ENCODE results near the gene SEMA3G. TPM values are rescaled to one million over a fixed set of nuclear protein-coding genes. Genes with fewer than 3 reads are reported as not detected.

SEMA3G gene
- total RNA-seq, 1 experiment from 2014 or later = 0.40 TPM

DNA sequence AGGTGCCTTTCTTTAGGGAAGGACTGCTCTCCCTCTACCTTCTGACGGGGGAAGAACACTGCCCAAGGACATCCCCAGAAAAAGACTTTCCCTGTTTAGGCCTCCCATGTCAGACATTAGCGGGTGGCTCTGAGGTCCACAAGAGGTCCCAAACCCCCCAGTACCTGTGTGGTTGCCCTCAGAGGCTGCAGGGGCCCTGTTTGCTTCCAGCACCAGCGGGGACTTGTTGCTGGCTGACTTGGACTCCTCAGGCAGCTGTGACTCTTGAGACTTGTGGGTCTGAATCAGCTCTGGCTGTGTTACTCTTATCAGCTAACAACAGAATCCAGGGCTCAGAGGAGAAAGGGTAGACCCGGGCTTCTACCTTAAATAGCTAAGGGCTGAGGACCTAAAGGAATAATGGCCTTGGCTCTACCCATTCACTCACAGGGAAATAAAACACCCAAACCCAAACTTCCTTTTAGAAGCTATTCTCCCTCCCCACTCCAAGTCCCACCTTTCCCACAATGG is 39.2 kb downstream of the SEMA3G start:
- no peak for DNase-seq (ENCODE audit: low read depth, low spot score)
- in situ Hi-C loops (cut with HindIII; ENCODE audit: low pct_unique_long_range_greater_than_20kb, low sequenced_read_pairs) = no loop called here

DNA sequence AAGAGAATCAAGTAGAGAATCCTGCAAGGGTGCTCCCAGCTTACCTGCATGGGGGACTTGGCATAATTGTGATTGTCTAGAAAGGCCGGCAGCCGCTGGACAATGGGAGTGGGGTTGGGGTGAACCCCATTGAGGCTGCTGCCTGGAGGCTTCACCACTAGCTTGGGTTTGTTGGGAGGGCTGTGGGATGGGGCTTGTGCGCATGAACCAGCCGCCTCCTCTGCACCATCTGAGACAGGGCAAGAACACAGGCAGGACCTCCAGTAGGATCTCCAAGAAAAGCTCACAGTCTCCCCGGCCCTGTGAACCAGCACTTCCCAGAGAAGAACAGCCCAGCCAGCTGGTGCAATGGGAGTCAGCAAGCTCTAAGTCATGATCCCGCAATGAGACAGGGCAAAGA is 39.8 kb downstream of the SEMA3G start:
- in situ Hi-C loops (cut with HindIII; ENCODE audit: low pct_unique_long_range_greater_than_20kb, low sequenced_read_pairs) = no loop called here
- DNase-seq (ENCODE audit: low read depth, low spot score) = no peak

DNA sequence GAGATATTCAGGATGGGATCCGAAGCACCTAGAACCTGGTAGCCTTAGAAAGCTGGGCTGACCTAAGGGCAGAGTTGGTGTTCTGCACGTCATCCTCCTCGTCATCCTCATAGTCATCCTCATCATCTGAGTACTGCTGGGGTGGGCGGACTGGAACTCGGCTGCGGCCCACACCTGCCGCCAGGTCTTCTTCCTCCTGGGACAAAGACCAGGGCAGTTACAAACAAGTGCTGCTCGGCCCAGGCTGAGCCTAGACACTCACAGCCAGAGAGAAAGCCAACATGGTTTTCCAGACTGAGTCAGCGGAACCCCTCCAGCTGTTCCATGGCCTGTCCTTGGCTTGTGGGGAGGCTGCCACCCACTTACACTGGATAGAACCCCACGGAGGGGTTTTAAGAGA is 40.5 kb downstream of the SEMA3G start:
- in situ Hi-C loops (cut with HindIII; ENCODE audit: low pct_unique_long_range_greater_than_20kb, low sequenced_read_pairs) = no loop called here
- DNase-seq (ENCODE audit: low read depth, low spot score) = no peak

DNA sequence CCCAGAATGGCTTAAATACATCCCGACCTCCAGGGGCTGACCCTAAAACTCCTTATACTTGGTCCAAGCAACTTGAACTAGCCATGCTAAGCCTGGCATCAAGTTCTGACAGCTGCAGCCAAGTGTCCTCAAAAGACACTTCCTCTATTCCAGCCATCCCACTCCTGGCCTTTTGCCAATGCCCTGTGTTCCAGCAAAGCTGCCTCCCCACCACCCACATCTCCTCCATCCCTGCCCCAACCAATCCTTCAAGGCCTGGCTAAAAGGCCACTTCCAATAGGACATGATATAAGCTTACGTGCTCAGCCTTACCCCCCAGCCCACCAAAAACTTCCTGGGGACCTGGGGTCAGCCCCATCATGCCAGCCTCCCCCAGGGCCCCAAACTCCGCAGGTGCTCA is 40.9 kb downstream of the SEMA3G start:
- in situ Hi-C loops (cut with HindIII; ENCODE audit: low pct_unique_long_range_greater_than_20kb, low sequenced_read_pairs) = no loop called here

DNA sequence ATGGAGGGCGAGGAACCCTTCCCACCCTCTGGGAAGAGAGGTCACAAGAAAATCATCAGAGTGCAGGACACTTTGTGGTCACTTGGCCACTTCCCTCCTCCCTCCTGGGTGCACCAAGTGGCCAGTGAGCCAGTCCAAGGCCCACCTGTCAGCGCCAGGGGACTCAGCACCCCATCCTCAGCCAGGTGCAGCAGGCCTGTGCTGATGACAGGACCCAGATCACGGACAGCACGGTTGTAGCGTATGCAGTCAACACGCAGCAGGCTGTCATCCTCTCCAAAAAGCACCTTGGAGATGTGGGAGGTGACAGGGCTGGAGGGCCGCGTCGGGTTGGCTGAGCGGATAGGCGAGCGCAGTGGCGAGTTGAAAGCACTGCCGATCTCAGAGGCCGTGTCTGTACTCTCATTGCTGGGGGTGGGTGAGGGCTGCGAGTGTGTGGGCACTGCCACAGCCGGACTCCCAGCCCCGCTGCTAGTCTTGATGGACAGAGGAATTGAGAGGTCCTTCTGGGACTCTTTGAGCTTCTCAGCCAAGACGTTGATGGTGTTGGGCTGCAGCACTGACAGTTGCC is 41.5 kb downstream of the SEMA3G start:
- DNase-seq (ENCODE audit: low read depth, low spot score) = no peak
- in situ Hi-C loops (cut with HindIII; ENCODE audit: low pct_unique_long_range_greater_than_20kb, low sequenced_read_pairs) = no loop called here

More for the DNA sequence above, 40.9 kb downstream of the SEMA3G start:
- DNase-seq (ENCODE audit: low read depth, low spot score) = no peak

DNA sequence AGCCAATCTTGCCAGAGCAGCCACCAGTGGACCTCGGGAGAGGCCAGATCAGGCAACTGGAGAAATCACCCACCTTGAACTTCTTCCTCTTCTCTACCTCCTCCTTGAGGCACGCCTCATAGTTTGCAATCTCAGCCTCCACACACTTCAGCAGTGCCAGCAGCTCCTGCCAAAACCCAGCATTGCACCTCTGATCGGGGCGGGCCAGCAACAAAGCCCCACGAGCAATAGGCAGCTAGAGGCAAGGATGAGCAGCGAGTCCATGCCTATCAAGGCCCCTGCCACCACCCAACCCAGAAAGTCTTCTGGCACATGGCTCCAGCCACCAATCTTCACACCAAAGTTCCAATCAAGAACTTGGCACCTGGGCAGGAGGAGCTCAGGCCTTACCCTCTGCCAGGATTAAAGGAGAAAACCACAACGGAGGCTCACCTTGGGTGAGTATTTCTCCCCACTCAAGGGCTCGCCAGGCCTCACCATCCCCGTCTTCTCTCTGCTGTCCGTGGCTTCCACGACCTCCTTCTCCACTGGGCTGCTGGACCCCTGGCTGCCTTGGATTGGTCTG is 42.1 kb downstream of the SEMA3G start:
- DNase-seq (ENCODE audit: low read depth, low spot score) = no peak
- in situ Hi-C loops (cut with HindIII; ENCODE audit: low pct_unique_long_range_greater_than_20kb, low sequenced_read_pairs) = no loop called here

DNA sequence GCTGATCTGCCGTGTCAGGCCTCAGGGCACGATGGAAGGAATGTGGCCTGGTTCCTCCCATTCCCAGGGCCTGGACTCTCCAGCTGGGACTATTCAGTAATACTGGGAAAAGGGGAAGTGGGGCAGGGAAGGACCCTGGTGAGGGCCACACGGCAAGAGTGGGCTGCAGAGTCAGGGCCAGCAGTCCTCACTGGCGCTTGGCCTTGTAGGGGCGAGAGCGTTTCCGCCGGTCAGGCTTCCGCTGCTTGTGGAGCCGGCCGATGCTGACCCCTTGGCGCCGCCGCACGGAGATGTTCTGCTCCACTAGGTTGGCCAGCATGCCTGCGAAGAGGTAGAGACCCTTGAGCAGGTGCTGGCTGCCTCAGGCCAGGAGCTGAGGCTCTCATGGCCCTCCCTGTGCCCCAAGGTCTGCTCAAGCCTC is 42.8 kb downstream of the SEMA3G start:
- in situ Hi-C loops (cut with HindIII; ENCODE audit: low pct_unique_long_range_greater_than_20kb, low sequenced_read_pairs) = no loop called here
- DNase-seq (ENCODE audit: low read depth, low spot score) = no peak

DNA sequence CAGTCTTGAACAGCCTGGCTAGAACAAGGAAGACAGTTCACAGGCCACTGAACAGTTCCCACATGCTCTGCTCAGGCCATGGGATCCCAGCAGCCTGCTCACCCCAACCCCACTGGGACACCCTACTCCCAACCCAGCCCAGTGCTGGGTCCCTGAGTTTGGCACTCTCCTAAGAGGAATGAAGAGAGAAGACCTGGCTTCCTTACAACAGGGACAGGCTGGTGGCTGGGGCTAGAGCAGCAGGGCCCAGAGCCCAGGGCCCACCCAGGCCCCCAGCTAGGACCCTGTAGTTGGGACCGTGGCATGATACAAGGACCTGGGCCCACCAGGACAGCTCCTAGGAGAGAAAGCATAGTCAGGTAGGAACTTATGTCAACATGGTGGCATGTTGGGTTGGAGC is 43.4 kb downstream of the SEMA3G start:
- no peak for DNase-seq (ENCODE audit: low read depth, low spot score)
- in situ Hi-C loops (cut with HindIII; ENCODE audit: low pct_unique_long_range_greater_than_20kb, low sequenced_read_pairs) = no loop called here

DNA sequence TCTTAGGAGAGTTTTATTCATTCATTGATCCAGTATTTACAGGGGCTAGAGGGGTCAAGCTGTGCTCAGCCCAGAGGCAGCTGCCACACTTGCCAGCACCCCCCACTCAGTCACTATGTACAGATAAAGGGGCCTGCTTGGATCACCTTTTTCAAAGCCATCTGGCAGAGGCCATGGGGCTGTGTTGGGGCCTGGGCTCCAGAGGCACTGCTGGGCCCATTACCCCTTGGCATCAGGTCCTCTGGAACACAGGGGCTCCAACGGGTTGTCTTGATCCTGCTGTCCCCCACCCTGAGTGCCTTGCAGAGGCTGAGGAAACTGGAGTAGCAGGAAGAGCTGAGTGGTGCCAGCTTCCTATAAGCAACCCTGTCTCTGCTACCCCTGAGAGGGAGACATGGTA is 43.9 kb downstream of the SEMA3G start:
- in situ Hi-C loops (cut with HindIII; ENCODE audit: low pct_unique_long_range_greater_than_20kb, low sequenced_read_pairs) = no loop called here

DNA sequence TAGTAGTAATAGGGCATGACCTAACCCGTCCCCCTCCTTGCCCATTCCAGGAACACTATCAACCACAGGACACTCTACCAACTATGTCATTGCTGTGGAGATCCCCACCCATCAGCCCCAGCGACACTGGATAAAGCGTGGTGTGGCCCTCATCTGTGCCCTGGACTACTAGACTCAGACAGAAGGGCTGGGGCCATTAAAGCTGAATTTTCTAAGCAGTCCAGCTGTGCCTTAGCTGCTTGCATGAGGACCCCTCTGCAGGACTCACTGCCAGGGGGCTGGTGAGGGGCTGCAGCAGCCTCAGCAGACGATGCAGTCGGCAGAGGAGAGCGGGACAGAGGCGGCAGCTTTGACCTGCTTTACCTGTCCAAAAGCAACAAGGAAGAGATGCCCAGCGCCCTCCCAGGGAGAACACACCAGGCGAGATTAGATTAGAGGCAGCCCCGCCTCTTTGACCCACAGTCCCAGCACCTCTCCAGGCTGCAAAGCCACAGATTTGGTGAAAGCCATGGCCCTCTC is 44.6 kb downstream of the SEMA3G start:
- DNase-seq (ENCODE audit: low read depth, low spot score) = no peak
- in situ Hi-C loops (cut with HindIII; ENCODE audit: low pct_unique_long_range_greater_than_20kb, low sequenced_read_pairs) = no loop called here

More for the DNA sequence above, 43.9 kb downstream of the SEMA3G start:
- no peak for DNase-seq (ENCODE audit: low read depth, low spot score)

DNA sequence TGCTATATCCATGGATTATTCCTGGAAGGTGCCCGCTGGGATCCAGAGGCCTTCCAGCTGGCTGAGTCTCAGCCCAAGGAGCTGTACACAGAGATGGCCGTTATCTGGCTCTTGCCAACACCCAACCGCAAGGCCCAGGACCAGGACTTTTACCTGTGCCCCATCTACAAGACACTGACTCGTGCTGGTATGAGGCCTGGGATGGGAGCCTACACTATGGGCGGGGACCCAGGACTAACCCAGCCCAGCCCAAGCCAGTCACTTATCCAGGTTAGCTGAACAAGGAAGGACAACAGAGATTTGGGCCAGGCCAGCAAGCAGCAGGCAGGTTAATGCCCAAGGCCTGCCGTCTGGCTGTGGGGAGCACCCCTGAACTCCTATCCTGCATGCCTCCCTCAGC is 45.3 kb downstream of the SEMA3G start:
- DNase-seq (ENCODE audit: low read depth, low spot score) = no peak
- in situ Hi-C loops (cut with HindIII; ENCODE audit: low pct_unique_long_range_greater_than_20kb, low sequenced_read_pairs) = no loop called here

DNA sequence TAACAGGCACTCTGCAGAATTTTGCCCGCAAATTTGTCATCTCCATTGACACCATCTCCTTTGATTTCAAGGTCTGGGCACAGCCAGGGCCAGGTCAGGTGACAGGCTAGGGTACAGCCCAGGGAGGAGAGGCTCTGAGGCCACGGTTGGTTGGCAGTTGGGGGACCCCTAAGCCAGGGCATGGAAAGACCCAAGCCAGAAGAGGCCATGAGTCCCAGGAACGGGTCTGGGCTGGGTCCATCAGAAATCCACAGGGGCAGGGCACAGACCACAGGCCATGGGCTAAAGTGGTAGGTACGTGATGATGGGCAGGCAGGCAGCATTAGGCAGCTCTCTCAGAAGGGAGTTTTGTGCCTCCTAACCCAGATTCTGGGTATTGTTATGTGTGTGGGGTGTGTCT is 45.8 kb downstream of the SEMA3G start:
- in situ Hi-C loops (cut with HindIII; ENCODE audit: low pct_unique_long_range_greater_than_20kb, low sequenced_read_pairs) = no loop called here

DNA sequence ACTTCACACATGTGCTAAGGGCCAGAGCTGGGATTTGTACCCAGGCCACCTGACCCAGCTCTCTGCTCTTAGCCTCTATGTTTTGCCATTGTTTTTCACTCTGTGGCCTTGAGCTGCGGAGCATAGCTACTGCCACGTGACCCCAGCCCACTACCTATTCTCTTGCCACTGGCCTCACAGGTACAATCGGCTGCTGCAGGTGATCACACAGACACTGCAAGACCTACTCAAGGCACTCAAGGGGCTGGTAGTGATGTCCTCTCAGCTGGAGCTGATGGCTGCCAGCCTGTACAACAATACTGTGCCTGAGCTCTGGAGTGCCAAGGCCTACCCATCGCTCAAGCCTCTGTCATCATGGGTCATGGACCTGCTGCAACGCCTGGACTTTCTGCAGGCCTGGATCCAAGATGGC is 46.2 kb downstream of the SEMA3G start:
- DNase-seq (ENCODE audit: low read depth, low spot score) = no peak
- in situ Hi-C loops (cut with HindIII; ENCODE audit: low pct_unique_long_range_greater_than_20kb, low sequenced_read_pairs) = no loop called here

More for the DNA sequence above, 45.8 kb downstream of the SEMA3G start:
- DNase-seq (ENCODE audit: low read depth, low spot score) = no peak

DNA sequence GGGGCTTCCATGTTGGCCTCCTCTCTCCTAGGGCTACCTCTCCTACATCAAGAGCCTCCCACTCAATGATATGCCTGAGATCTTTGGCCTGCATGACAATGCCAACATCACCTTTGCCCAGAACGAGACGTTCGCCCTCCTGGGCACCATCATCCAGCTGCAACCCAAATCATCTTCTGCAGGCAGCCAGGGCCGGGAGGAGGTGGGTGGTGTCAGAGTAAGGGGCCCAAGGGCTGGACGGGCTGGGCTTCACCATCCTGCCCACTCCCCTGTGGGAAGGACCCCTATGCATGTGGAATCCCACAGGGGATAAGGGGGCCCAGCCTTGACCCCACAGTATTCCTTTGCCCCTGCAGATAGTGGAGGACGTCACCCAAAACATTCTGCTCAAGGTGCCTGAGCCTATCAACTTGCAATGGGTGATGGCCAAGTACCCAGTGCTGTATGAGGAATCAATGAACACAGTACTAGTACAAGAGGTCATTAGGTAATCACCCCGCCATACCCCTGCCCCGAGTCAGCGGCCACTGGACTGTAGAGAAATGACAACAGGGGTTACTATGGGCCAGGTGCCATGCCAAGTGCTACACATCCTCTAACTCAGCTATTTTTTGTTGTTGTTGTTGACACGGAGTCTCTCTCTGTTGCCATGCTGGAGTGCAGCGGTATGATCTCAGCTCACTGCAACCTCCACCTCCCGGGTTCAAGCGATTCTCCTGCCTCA is 47.1 kb downstream of the SEMA3G start:
- no peak for DNase-seq (ENCODE audit: low read depth, low spot score)
- in situ Hi-C loops (cut with HindIII; ENCODE audit: low pct_unique_long_range_greater_than_20kb, low sequenced_read_pairs) = no loop called here

DNA sequence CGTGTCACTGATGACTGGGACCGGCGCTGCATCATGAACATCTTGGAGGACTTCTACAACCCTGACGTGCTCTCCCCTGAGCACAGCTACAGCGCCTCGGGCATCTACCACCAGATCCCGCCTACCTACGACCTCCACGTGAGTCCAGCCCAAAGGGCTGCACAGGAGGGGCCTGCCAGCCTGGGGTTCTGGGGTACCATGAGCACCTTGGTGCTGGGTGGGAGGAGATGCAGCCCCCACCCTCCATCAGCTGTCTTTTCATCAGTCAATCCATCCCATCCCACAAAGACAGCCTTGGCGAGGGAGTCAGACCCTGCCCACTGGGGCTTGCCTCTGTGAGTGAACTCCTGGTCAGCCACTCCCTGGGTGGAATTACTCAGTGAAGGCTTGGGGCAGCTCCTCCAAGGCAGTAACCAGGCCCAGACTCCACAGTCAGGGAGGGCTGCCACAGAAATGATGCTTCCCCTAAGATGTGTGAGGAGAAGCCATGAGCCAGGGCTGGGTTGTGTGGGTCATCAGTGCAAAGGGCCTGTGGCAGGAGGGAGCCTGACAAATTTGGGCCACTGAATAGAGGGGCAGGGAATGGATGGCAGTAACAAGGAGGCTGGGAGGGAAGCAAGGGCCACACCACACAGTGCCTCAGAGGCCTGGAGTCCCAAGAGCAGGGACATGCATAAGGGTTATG is 47.9 kb downstream of the SEMA3G start:
- DNase-seq (ENCODE audit: low read depth, low spot score) = no peak
- in situ Hi-C loops (cut with HindIII; ENCODE audit: low pct_unique_long_range_greater_than_20kb, low sequenced_read_pairs) = no loop called here

DNA sequence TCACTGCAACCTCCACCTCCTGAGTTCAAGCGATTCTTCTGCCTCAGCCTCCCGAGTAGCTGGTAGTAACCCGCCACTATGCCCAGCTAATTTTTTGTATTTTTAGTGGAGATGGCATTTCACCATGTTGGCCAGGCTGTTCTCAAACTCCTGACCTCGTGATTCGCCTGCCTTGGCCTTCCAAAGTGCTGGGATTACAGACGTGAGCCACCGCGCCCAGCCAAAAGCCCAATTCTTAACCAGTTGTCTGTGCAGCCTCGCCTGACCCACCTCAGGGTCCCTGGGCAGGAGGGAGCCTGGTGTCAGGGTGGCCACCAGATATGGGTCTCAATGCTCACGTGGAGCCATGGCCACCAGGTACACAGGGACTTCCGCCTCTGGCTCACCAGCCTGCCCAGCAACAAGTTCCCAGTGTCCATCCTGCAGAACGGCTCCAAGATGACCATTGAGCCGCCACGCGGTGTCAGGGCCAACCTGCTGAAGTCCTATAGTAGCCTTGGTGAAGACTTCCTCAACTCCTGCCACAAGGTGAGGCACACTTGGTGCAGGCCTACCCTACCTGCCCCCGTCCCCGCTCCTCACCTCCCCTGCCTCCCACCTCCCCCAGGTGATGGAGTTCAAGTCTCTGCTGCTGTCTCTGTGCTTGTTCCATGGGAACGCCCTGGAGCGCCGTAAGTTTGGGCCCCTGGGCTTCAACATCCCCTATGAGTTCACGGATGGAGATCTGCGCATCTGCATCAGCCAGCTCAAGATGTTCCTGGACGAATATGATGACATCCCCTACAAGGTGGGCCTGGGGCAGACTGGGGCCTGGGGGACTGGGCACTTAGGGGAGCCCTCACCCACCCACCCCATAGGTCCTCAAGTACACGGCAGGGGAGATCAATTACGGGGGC is 48.6 kb downstream of the SEMA3G start:
- DNase-seq (ENCODE audit: low read depth, low spot score) = no peak
- in situ Hi-C loops (cut with HindIII; ENCODE audit: low pct_unique_long_range_greater_than_20kb, low sequenced_read_pairs) = no loop called here

DNA sequence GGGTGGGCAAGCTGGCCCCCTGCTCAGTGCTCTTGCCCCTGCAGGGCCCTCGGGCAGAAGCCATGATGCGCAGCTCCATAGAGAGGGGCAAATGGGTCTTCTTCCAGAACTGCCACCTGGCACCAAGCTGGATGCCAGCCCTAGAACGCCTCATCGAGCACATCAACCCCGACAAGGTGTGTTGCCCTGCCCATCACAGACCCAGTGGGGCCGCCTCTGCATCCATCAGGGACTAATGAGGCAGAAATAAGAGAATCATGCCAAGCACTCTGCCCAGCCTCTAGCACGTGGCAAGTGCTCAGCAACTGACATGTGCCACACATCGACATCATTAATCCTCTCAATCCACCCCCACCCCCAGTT is 49.4 kb downstream of the SEMA3G start:
- no peak for DNase-seq (ENCODE audit: low read depth, low spot score)
- in situ Hi-C loops (cut with HindIII; ENCODE audit: low pct_unique_long_range_greater_than_20kb, low sequenced_read_pairs) = no loop called here
